Parathyroid adenoma (tissue), 2 donors: ENCODE data around the gene EGR1.

Experiments
- H2AFZ ChIP-seq: fragments of 300-600 bp; sonication (generic); one replicate; pipeline ENCODE4 v1.7.0; 2017; ENCODE audit warnings: antibody characterized with exemption, mild to moderate bottlenecking
- H3K27ac ChIP-seq: fragments of 300-600 bp; sonication (generic); one replicate; pipeline ENCODE4 v1.7.0; 2017
- H3K27me3 ChIP-seq: fragments of 300-600 bp; sonication (generic); one replicate; pipeline ENCODE4 v1.7.0; 2017; ENCODE audit warnings: low read length; ENCODE audit not compliant: control insufficient read depth, insufficient read depth
- H3K36me3 ChIP-seq: fragments of 300-600 bp; sonication (generic); one replicate; pipeline ENCODE4 v1.7.0; 2017; ENCODE audit warnings: low read length; ENCODE audit not compliant: control insufficient read depth, insufficient read depth
- H3K4me1 ChIP-seq: fragments of 300-600 bp; sonication (generic); one replicate; pipeline ENCODE4 v1.7.0; 2017; ENCODE audit warnings: control low read depth
- H3K4me2 ChIP-seq: fragments of 300-600 bp; sonication (generic); one replicate; pipeline ENCODE4 v1.7.0; 2017; ENCODE audit warnings: low read length
- H3K4me3 ChIP-seq: fragments of 300-600 bp; sonication (generic); one replicate; pipeline ENCODE4 v1.7.0; 2017; ENCODE audit warnings: low read depth, low read length
- H3K79me2 ChIP-seq: fragments of 300-600 bp; sonication (generic); one replicate; pipeline ENCODE4 v1.7.0; 2017; ENCODE audit warnings: control low read depth
- H3K9ac ChIP-seq: fragments of 300-600 bp; sonication (generic); one replicate; pipeline ENCODE4 v1.7.0; 2017; ENCODE audit warnings: mild to moderate bottlenecking
- H3K9me3 ChIP-seq: fragments of 300-600 bp; sonication (generic); one replicate; pipeline ENCODE4 v1.7.0; 2017; ENCODE audit warnings: low read length; ENCODE audit not compliant: control insufficient read depth
- CTCF ChIP-seq: fragments of 300-600 bp; sonication (generic); IDR thresholded peaks from one replicate; pipeline ENCODE4 v1.7.0; 2017; ENCODE audit warnings: antibody characterized with exemption, mild to moderate bottlenecking
- donor health status: primary hyperparathyroidism.

EGR1 gene

GRCh38 chr5:138465261-138466124 lies at the start of gene EGR1:
EGR1 (plus strand) TSS chr5:138465479; CDS start chr5:138465762, 283 bp downstream.
- H3K4me2 ChIP-seq, result peak within 1 kb of the TSS; percentile 100
- peak within 1 kb of the TSS; percentile 95 for H3K27ac ChIP-seq
- H3K27me3 ChIP-seq, result no peaks in the 10 kb centered on the region
- peak within 1 kb of the TSS; percentile 98 for H3K4me3 ChIP-seq
- no peaks in the 10 kb centered on the region for H3K36me3 ChIP-seq
- no peaks in the 10 kb centered on the region for H3K79me2 ChIP-seq
- H3K4me1 ChIP-seq, result peaks cover 6% of the 10 kb centered on the region
- peak within 1 kb of the TSS; percentile 84 for H2AFZ ChIP-seq
- peak; percentile 18 for TF ChIP-seq CTCF
- H3K9ac ChIP-seq, result peak within 1 kb of the TSS; percentile 84
- no peaks in the 10 kb centered on the region for H3K9me3 ChIP-seq

GRCh38 chr5:138418444-138418843 lies 46.8 kb upstream of the EGR1 start:
- no peaks in the 10 kb centered on the region for H3K36me3 ChIP-seq
- H3K4me2 ChIP-seq, result no peak overlapping the region
- H3K4me3 ChIP-seq, result no peak overlapping the region
- H2AFZ ChIP-seq, result no peak overlapping the region
- H3K79me2 ChIP-seq, result peaks cover 4% of the 10 kb centered on the region
- H3K9ac ChIP-seq, result no peak overlapping the region
- H3K4me1 ChIP-seq, result no peaks in the 10 kb centered on the region
- no peak for TF ChIP-seq CTCF
- H3K9me3 ChIP-seq, result no peaks in the 10 kb centered on the region
- H3K27me3 ChIP-seq, result no peaks in the 10 kb centered on the region
- no peak overlapping the region for H3K27ac ChIP-seq

- Histone ChIP-seq H3K27ac (no peak overlapping the region), H3K36me3 (no peaks in the 10 kb centered on the region), H2AFZ (no peak overlapping the region), H3K27me3 (no peaks in the 10 kb centered on the region), H3K9me3 (no peaks in the 10 kb centered on the region), H3K9ac (no peak overlapping the region), H3K4me2 (no peak overlapping the region), H3K4me1 (no peaks in the 10 kb centered on the region), H3K79me2 (no peaks in the 10 kb centered on the region), H3K4me3 (no peak overlapping the region)
- no peak for TF ChIP-seq CTCF
Observed at GRCh38 chr5:138425079-138425478, 40.2 kb upstream of the EGR1 start.

- Histone ChIP-seq H3K27ac (no peak overlapping the region), H3K4me2 (no peak overlapping the region), H3K4me1 (peaks cover 10% of the 10 kb centered on the region), H3K9me3 (no peaks in the 10 kb centered on the region), H3K4me3 (no peak overlapping the region), H2AFZ (no peak overlapping the region), H3K9ac (no peak overlapping the region), H3K27me3 (no peaks in the 10 kb centered on the region), H3K79me2 (no peaks in the 10 kb centered on the region), H3K36me3 (no peaks in the 10 kb centered on the region)
- TF ChIP-seq CTCF, result no peak
Observed at GRCh38 chr5:138435943-138436342, 29.3 kb upstream of the EGR1 start.
